ENCODE measurements around the gene CHEK2.

- TF ChIP-seq FOXM1 (IDR thresholded peaks at IDR 0.05; ENCODE audit: borderline replicate concordance) (no peak), BHLHE40 (IDR thresholded peaks at IDR 0.05; ENCODE audit: borderline replicate concordance) (no peak), ZNF384 (IDR thresholded peaks at IDR 0.05) (no peak), ARNT (IDR thresholded peaks at IDR 0.05) (no peak), TARDBP (IDR thresholded peaks at IDR 0.05) (no peak), SP1 (IDR thresholded peaks at IDR 0.05) (no peak)
Observed at GRCh38 chr22:28650463-28650862, 91.2 kb downstream of the CHEK2 start.
